Endothelial cell (in vitro differentiated cells): ENCODE measurements around the gene NAT16. TPM values are rescaled to one million over a fixed set of nuclear protein-coding genes. Genes with fewer than 3 reads are reported as not detected.

Experiments
- DNase-seq: peaks from one replicate; pipeline ENCODE4 v3.0.0; 2021; ENCODE audit warnings: low spot score
- H3K27ac Mint-ChIP-seq: one replicate; pipeline ENCODE4 v1.8.0; 2021; ENCODE audit warnings: mixed read lengths, inconsistent platforms; ENCODE audit not compliant: unreplicated experiment
- H3K27me3 Mint-ChIP-seq: one replicate; pipeline ENCODE4 v1.8.0; 2021; ENCODE audit warnings: mild to moderate bottlenecking, moderate library complexity, mixed read lengths, inconsistent platforms; ENCODE audit not compliant: unreplicated experiment
- H3K36me3 Mint-ChIP-seq: one replicate; pipeline ENCODE4 v1.8.0; 2021; ENCODE audit warnings: mild to moderate bottlenecking, low read depth, mixed read lengths, inconsistent platforms; ENCODE audit not compliant: unreplicated experiment
- H3K4me1 Mint-ChIP-seq: one replicate; pipeline ENCODE4 v1.8.0; 2021; ENCODE audit warnings: mild to moderate bottlenecking, mixed read lengths, inconsistent platforms; ENCODE audit not compliant: unreplicated experiment
- H3K4me3 Mint-ChIP-seq: one replicate; pipeline ENCODE4 v1.8.0; 2021; ENCODE audit warnings: mild to moderate bottlenecking, mixed read lengths, inconsistent platforms; ENCODE audit not compliant: unreplicated experiment
- H3K9me3 Mint-ChIP-seq: one replicate; pipeline ENCODE4 v1.8.0; 2021; ENCODE audit warnings: mixed read lengths, inconsistent platforms; ENCODE audit not compliant: unreplicated experiment
- total RNA-seq: library from RNA; stranded (reverse); fragmentation: NEBNext Ultra II Directional; extraction: Animal tissue kit (Norgen Biotek cat#: 25700); gene quantifications from one replicate; pipeline ENCODE4 v1.2.1, GENCODE V29; 2021; ENCODE audit not compliant: unreplicated experiment
- TF ChIP-seq, protein P1 (sequence below): fragments of 200-600 bp; sonication (generic); IDR thresholded peaks from one replicate; pipeline ENCODE4 v1.5.0; 2021; ENCODE audit warnings: antibody characterized with exemption; ENCODE audit not compliant: unreplicated experiment

NAT16 gene
- total RNA-seq, 1 donor from 2014 or later: not detected

DNA sequence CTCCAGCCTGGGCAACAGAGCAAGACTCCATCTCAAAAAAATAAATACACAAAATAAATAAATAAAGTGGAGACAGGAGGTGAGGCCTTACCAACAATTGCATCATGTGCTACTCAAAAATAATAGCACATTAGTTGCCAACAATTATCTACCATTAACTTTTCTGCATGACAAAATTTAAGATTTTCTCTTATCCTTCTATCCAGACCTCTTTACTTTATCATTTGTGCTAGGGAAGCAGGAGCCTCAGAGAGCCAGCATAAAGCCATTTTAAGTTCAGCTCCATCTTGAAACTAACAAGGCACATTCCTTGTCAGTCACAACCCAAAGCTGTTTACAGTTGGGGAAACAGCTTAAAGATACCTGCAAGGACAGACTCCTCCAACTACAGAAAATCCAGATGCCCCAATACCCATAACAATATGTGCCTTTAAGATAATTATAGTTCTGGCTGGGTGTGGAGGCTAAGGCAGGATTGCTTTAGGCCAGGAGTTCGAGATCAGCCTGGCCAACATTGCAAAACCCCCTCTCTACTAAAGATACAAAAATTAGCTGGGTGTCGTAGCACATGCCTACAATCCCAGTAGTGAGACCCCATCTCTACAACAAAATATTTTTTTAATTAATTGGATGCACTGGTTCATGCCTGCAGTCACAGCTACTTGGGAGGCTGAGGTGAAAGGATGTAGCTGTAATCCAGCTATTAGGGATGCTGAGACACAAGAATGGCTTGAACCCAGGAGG is 28.0 kb downstream of the NAT16 start:
- no peak for DNase-seq
- no peak overlapping the region for H3K4me3 Mint-ChIP-seq
- TF ChIP-seq, protein P1, sequence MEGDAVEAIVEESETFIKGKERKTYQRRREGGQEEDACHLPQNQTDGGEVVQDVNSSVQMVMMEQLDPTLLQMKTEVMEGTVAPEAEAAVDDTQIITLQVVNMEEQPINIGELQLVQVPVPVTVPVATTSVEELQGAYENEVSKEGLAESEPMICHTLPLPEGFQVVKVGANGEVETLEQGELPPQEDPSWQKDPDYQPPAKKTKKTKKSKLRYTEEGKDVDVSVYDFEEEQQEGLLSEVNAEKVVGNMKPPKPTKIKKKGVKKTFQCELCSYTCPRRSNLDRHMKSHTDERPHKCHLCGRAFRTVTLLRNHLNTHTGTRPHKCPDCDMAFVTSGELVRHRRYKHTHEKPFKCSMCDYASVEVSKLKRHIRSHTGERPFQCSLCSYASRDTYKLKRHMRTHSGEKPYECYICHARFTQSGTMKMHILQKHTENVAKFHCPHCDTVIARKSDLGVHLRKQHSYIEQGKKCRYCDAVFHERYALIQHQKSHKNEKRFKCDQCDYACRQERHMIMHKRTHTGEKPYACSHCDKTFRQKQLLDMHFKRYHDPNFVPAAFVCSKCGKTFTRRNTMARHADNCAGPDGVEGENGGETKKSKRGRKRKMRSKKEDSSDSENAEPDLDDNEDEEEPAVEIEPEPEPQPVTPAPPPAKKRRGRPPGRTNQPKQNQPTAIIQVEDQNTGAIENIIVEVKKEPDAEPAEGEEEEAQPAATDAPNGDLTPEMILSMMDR: no peak
- H3K36me3 Mint-ChIP-seq: peaks cover 6% of the 10 kb centered on the region
- peaks cover 6% of the 10 kb centered on the region for H3K4me1 Mint-ChIP-seq
- H3K27me3 Mint-ChIP-seq: peaks cover 13% of the 10 kb centered on the region
- no peaks in the 10 kb centered on the region for H3K9me3 Mint-ChIP-seq
- no peak overlapping the region for H3K27ac Mint-ChIP-seq

DNA sequence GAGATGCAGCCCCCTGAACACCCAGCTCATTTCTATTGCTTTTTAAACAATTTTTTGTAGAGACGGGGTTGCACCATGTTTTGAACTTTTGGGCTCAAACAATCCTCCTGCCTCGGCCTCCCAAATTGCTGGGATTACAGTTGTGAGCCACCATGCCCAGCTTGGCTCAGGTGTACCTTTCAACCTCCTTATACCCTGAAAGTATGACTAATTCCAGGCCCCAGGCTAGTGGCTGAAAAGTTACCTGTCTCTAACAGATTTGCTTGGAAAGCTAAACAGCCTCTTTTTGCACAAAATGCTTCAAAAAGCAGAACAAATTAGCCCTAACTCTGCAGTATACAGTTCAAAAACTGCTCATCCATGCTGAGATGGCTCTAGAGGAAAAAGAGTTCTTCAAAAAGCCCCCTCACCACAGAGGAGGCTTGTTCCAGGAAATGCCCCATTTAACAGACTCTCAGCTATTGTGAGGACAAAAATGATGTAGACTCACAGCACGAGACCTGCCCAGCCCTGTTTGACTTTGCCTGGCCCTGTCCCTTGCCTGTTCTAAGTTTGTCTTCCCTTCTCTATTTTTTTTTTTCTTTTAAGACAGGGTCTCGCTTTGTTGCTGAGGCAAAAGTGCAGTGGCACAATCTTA is 39.2 kb downstream of the NAT16 start:
- Mint-ChIP-seq H3K9me3 (no peaks in the 10 kb centered on the region), H3K4me1 (peaks cover 7% of the 10 kb centered on the region), H3K36me3 (no peaks in the 10 kb centered on the region), H3K27me3 (peaks cover 1% of the 10 kb centered on the region), H3K4me3 (no peak overlapping the region), H3K27ac (no peak overlapping the region)
- no peak for DNase-seq
- TF ChIP-seq, protein P1: no peak

DNA sequence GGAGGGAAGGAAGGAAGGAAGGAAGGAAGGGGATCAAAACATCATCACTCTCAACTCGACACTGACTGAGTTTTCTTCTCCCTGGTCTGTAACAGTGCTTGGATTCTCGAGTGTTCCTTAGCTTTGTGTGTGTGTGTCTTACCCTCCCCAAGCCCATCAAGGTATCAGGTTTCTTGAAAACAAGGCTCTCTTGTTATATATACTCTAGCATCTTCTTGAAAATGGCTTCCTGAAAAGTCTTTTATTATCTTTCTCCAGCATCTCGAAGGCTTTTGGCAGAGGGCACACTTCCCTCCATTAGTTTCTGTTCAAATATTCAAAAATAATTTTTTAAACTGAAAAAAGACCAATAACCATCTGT is 39.8 kb downstream of the NAT16 start:
- peaks cover 1% of the 10 kb centered on the region for H3K27me3 Mint-ChIP-seq
- DNase-seq: no peak
- H3K4me3 Mint-ChIP-seq: no peak overlapping the region
- H3K4me1 Mint-ChIP-seq: peaks cover 7% of the 10 kb centered on the region
- no peaks in the 10 kb centered on the region for H3K9me3 Mint-ChIP-seq
- TF ChIP-seq, protein P1: no peak
- no peaks in the 10 kb centered on the region for H3K36me3 Mint-ChIP-seq
- H3K27ac Mint-ChIP-seq: no peak overlapping the region

DNA sequence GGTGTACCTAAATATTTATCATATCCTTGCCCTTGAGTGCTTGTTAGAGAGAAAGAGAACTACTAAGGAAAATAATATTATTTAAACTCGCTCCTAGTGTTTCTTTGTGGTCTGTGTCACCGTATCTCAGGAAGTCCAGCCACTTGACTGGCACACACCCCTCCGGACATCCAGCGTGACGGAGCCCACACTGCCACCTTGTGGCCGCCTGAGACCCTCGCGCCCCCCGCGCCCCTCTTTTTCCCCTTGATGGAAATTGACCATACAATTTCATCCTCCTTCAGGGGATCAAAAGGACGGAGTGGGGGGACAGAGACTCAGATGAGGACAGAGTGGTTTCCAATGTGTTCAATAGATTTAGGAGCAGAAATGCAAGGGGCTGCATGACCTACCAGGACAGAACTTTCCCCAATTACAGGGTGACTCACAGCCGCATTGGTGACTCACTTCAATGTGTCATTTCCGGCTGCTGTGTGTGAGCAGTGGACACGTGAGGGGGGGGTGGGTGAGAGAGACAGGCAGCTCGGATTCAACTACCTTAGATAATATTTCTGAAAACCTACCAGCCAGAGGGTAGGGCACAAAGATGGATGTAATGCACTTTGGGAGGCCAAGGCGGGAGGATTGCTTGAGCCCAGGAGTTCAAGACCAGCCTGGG is 41.8 kb downstream of the NAT16 start:
- TF ChIP-seq, protein P1: peak; percentile 84
- peaks cover under 1% of the 10 kb centered on the region for H3K27me3 Mint-ChIP-seq
- no peaks in the 10 kb centered on the region for H3K36me3 Mint-ChIP-seq
- peaks cover 7% of the 10 kb centered on the region for H3K4me1 Mint-ChIP-seq
- no peak overlapping the region for H3K4me3 Mint-ChIP-seq
- no peaks in the 10 kb centered on the region for H3K9me3 Mint-ChIP-seq
- no peak overlapping the region for H3K27ac Mint-ChIP-seq
- DNase-seq: peak; percentile 66

DNA sequence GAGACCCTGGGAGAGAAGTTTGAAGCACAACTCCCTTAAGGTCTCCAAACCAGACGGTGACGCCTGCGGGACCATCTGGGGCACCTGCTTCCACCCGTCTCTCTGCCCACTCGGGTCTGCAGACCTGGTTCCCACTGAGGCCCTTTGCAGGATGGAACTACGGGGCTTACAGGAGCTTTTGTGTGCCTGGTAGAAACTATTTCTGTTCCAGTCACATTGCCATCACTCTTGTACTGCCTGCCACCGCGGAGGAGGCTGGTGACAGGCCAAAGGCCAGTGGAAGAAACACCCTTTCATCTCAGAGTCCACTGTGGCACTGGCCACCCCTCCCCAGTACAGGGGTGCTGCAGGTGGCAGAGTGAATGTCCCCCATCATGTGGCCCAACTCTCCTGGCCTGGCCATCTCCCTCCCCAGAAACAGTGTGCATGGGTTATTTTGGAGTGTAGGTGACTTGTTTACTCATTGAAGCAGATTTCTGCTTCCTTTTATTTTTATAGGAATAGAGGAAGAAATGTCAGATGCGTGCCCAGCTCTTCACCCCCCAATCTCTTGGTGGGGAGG is 42.4 kb downstream of the NAT16 start:
- Mint-ChIP-seq H3K4me3 (no peak overlapping the region), H3K27me3 (peaks cover 2% of the 10 kb centered on the region), H3K27ac (no peak overlapping the region), H3K36me3 (no peaks in the 10 kb centered on the region), H3K4me1 (peaks cover 7% of the 10 kb centered on the region), H3K9me3 (no peaks in the 10 kb centered on the region)
- TF ChIP-seq, protein P1: no peak
- DNase-seq: no peak
